PC-9 (cell line): ENCODE data around the gene SAPCD1. TPM values are rescaled to one million over a fixed set of nuclear protein-coding genes. Genes with fewer than 3 reads are reported as not detected.

Source experiments
- BruUV-seq: library from RNA; stranded (reverse); fragments of 400-500 nt; replicated peaks from 2 replicates; lab custom pipeline; 2021; lab: Mats Ljungman, UMichigan
- CTCF ChIA-PET: fragments of 300-600 bp; sonication (Branson Sonifier 250); formaldehyde crosslinking; loops from one replicate; lab custom pipeline; 2022; ENCODE audit warnings: antibody characterized with exemption; lab: Charles Lee
- POLR2A ChIA-PET: fragments of 300-600 bp; sonication (Branson Sonifier 250); formaldehyde crosslinking; loops from one replicate; lab custom pipeline; 2022; ENCODE audit warnings: antibody characterized with exemption; ENCODE audit not compliant: unreplicated experiment; lab: Charles Lee
- DNase-seq, 2 experiments: peaks; one replicate each; pipeline versions ENCODE4 v3.0.0 to v3.0.0-alpha.2; 2015 to 2022; ENCODE audit warnings: mixed read lengths in 1 of 2
- H2AFZ ChIP-seq: fragments of 200-600 bp; sonication (generic); 2 replicates; pipeline ENCODE4 v1.8.1; 2017; ENCODE audit warnings: antibody characterized with exemption
- H3F3A ChIP-seq: fragments of 200-600 bp; sonication (generic); 2 replicates; pipeline ENCODE4 v1.8.1; 2017; ENCODE audit warnings: antibody characterized with exemption, mild to moderate bottlenecking, low read depth; ENCODE audit not compliant: insufficient read depth
- H3K27ac ChIP-seq: fragments of 200-600 bp; sonication (generic); 2 replicates; pipeline ENCODE4 v1.6.1; 2016; ENCODE audit warnings: mixed run types
- H3K27me3 ChIP-seq: fragments of 200-600 bp; sonication (generic); 2 replicates; pipeline ENCODE4 v1.6.1; 2016; ENCODE audit warnings: low read depth, mixed run types; ENCODE audit not compliant: insufficient read depth
- H3K36me3 ChIP-seq: fragments of 200-600 bp; sonication (generic); 2 replicates; pipeline ENCODE4 v1.6.1; 2016; ENCODE audit warnings: low read depth, mixed run types
- H3K4me1 ChIP-seq: fragments of 200-600 bp; sonication (generic); replicated peaks from 2 replicates; pipeline ENCODE4 v1.6.1; 2016; ENCODE audit warnings: mixed run types; ENCODE audit not compliant: insufficient read depth
- H3K4me2 ChIP-seq: fragments of 200-600 bp; sonication (generic); 2 replicates; pipeline ENCODE4 v1.6.1; 2017; ENCODE audit warnings: mixed run types
- H3K4me3 ChIP-seq: fragments of 200-600 bp; sonication (generic); 2 replicates; pipeline ENCODE4 v1.6.1; 2016; ENCODE audit warnings: mixed run types
- H3K79me2 ChIP-seq: fragments of 200-600 bp; sonication (generic); 2 replicates; pipeline ENCODE4 v1.6.1; 2017; ENCODE audit warnings: low read depth, mixed run types
- H3K9me2 ChIP-seq: fragments of 200-600 bp; sonication (generic); 2 replicates; pipeline ENCODE4 v1.8.1; 2017; ENCODE audit warnings: mild to moderate bottlenecking; ENCODE audit not compliant: insufficient read depth
- H3K9me3 ChIP-seq: fragments of 200-600 bp; sonication (generic); 2 replicates; pipeline ENCODE4 v1.8.1; 2016; ENCODE audit warnings: low read depth; ENCODE audit not compliant: insufficient read depth
- H4K20me1 ChIP-seq: fragments of 200-600 bp; sonication (generic); 2 replicates; pipeline ENCODE4 v1.8.1; 2017; ENCODE audit not compliant: insufficient read depth
- CTCF ChIP-seq: fragments of 200-600 bp; sonication (generic); conservative IDR thresholded peaks from 2 replicates; pipeline ENCODE4 v1.6.1; 2017; ENCODE audit warnings: mixed run types, antibody characterized with exemption, mild to moderate bottlenecking, moderate library complexity
- EZH2 ChIP-seq: fragments of 200-600 bp; sonication (generic); IDR thresholded peaks from 2 replicates; pipeline ENCODE4 v1.8.0; 2017; ENCODE audit warnings: antibody characterized with exemption, low read depth
- intact Hi-C: fragments of 100-400 bp; cut with micrococcal nuclease; formaldehyde crosslinking; loops from one replicate; pipeline ENCODE4 v1.10.0; 2022; ENCODE audit not compliant: unreplicated experiment
- total RNA-seq: library from RNA; stranded (reverse); gene quantifications from 2 replicates; pipeline ENCODE4 v1.2.3, GENCODE V29; 2021

SAPCD1 gene
- total RNA-seq, 1 experiment from 2014 or later: 11.1 TPM

- no TSS peak for BruUV-seq
- no peak for DNase-seq
- CTCF ChIA-PET: interaction anchor here (1.9 to 2.2 kb wide), 2 partner anchors 21 to 39 kb away, joined by 10 to 13 read pairs; partner anchors contain the start of gene DDAH2
- Histone ChIP-seq H3K79me2 (no peaks in the 10 kb centered on the region), H3K27ac (no peak overlapping the region), H3K4me1 (0 out of 2 replicates have a peak, but pooled peaks cover 3% of the 10 kb centered on the region), H3K9me2 (no peaks in the 10 kb centered on the region), H2AFZ (no peak overlapping the region), H3F3A (peaks cover 20% of the 10 kb centered on the region; the same call in 1 of the 2 replicates), H3K27me3 (no peaks in the 10 kb centered on the region), H3K9me3 (no peaks in the 10 kb centered on the region), H3K4me3 (no peak overlapping the region), H3K4me2 (no peak overlapping the region), H4K20me1 (no peaks in the 10 kb centered on the region), H3K36me3 (no peaks in the 10 kb centered on the region)
- intact Hi-C loops: loop anchor here (1.0 kb wide), 2 partner anchors 39 to 88 kb away; partner anchors contain the start of gene DDAH2
- POLR2A ChIA-PET: interaction anchor here (0.6 to 1.2 kb wide), 2 partner anchors 33 to 422 kb away, joined by 5 to 7 read pairs; partner anchors contain the start of genes CLIC1 and PBX2
- TF ChIP-seq EZH2: no peak
- no peak for TF ChIP-seq CTCF
These were observed 6.2 kb downstream of the SAPCD1 start for GRCh38 chr6:31768363-31769257.

- no TSS peak for BruUV-seq
- Histone ChIP-seq H3K9me3 (no peaks in the 10 kb centered on the region), H2AFZ (no peak overlapping the region), H3K4me2 (no peak overlapping the region), H3K27ac (no peak overlapping the region), H3K4me1 (peaks cover 5% of the 10 kb centered on the region), H3K27me3 (no peaks in the 10 kb centered on the region), H3K4me3 (no peak overlapping the region), H3K79me2 (no peaks in the 10 kb centered on the region), H4K20me1 (no peaks in the 10 kb centered on the region), H3K36me3 (no peaks in the 10 kb centered on the region), H3F3A (peaks cover 13% of the 10 kb centered on the region; the same call in 1 of the 2 replicates), H3K9me2 (no peaks in the 10 kb centered on the region)
- peak; percentile 55 to 83 for DNase-seq
- TF ChIP-seq EZH2: no peak
- TF ChIP-seq CTCF: peak; percentile 93
- POLR2A ChIA-PET: interaction anchor here (0.6 to 1.2 kb wide), 3 partner anchors 34 to 420 kb away, joined by 3 to 7 read pairs (median 5); partner anchors contain the start of genes CLIC1, EHMT2 and PBX2
- intact Hi-C loops: loop anchor here (1.0 to 10.0 kb wide), 3 partner anchors 41 to 185 kb away; partner anchors contain the start of genes DDAH2, NELFE and SKIC2
- CTCF ChIA-PET: interaction anchor here (0.6 to 2.2 kb wide), 10 partner anchors 23 to 128 kb away, joined by 3 to 13 read pairs (median 3); partner anchors contain the start of genes C6orf47, CLIC1, DDAH2 and LSM2
These were observed 7.4 kb downstream of the SAPCD1 start for GRCh38 chr6:31769684-31770371.

GRCh38 chr6:31770860-31771259 is 8.4 kb downstream of the SAPCD1 start:
- no peaks in the 10 kb centered on the region for H4K20me1 ChIP-seq
- no peaks in the 10 kb centered on the region for H3K79me2 ChIP-seq
- peaks cover 13% of the 10 kb centered on the region; the same call in 1 of the 2 replicates for H3F3A ChIP-seq
- H3K27ac ChIP-seq: no peak overlapping the region
- TF ChIP-seq EZH2 (no peak), CTCF (no peak)
- H2AFZ ChIP-seq: no peak overlapping the region
- H3K36me3 ChIP-seq: no peaks in the 10 kb centered on the region
- H3K4me1 ChIP-seq: peaks cover 15% of the 10 kb centered on the region
- no TSS peak for BruUV-seq
- POLR2A ChIA-PET: interaction anchor here (0.6 to 0.7 kb wide), 2 partner anchors 44 kb away, joined by 4 read pairs; no protein-coding TSS in a partner anchor
- H3K27me3 ChIP-seq: no peaks in the 10 kb centered on the region
- no peaks in the 10 kb centered on the region for H3K9me3 ChIP-seq
- no peak overlapping the region for H3K4me3 ChIP-seq
- H3K9me2 ChIP-seq: no peaks in the 10 kb centered on the region
- CTCF ChIA-PET: interaction anchor here (0.7 to 2.2 kb wide), 5 partner anchors 24 to 127 kb away, joined by 3 to 15 read pairs (median 11); partner anchors contain the start of genes LSM2 and LY6G5C
- intact Hi-C loops: loop anchor here (10.0 kb wide), 1 partner anchor 184 kb away; the partner anchor contains the start of genes NELFE and SKIC2
- DNase-seq: no peak
- no peak overlapping the region for H3K4me2 ChIP-seq
